Stimulated activated CD8-positive, alpha-beta memory T cell treated with anti-CD3 and anti-CD28 coated beads, Interleukin-7, amount 100 ng/mL, for 4 hours (primary cell): ENCODE measurements around the gene BTF3L4.

Experiments
- DNase-seq, 2 donors: peaks; one replicate each; pipeline ENCODE4 v3.0.0-alpha.2; 2020; ENCODE audit warnings: low read depth in 2 of 2

The BTF3L4 gene

GRCh38 chr1:52123622-52124021 lies 67.5 kb downstream of the BTF3L4 start:
- no peak for DNase-seq

- no peak for DNase-seq
Observed at GRCh38 chr1:52125736-52126359, 69.8 kb downstream of the BTF3L4 start.

GRCh38 chr1:52127181-52128180 lies 71.4 kb downstream of the BTF3L4 start:
- no peak for DNase-seq

- DNase-seq, result peak in 1 of 2 donors; percentile 1
Observed at GRCh38 chr1:52139817-52140540, 83.9 kb downstream of the BTF3L4 start.
